HEK293 (cell line): ENCODE results near the gene BEST2.
A peak's percentile ranks its signal among the peaks of the same experiment; 100 is the strongest.

Source experiments
- CTCF ChIA-PET: fragments of 350-600 bp; formaldehyde crosslinking; extraction: SDS; loops from one replicate; lab custom pipeline; 2021; ENCODE audit warnings: antibody characterized with exemption; lab: Yijun Ruan, JAX
- POLR2A ChIA-PET: fragments of 300-600 bp; formaldehyde crosslinking; extraction: SDS; loops from one replicate; lab custom pipeline; 2020; ENCODE audit warnings: antibody characterized with exemption, inconsistent platforms; lab: Yijun Ruan, JAX
- H3K27ac ChIP-seq: fragments of 200-500 bp; sonication (Bioruptor generic); 2 replicates; pipeline ENCODE4 v1.5.1; 2014; ENCODE audit warnings: low read depth, low read length, control low read depth, inconsistent platforms; ENCODE audit errors: extremely low read depth
- H3K36me3 ChIP-seq, 2 experiments: fragments of 200-500 bp in 1 of 2; sonication (Bioruptor generic) in 1 of 2; 1 replicate in 1 of 2; 2 replicates in 1 of 2; pipeline ENCODE4 v1.5.1; 2014 to 2017; ENCODE audit warnings: inconsistent platforms in 2 of 2, low read length in 2 of 2; ENCODE audit not compliant: control insufficient read depth in 2 of 2, insufficient read depth in 1 of 2
- H3K4me1 ChIP-seq: fragments of 200-500 bp; sonication (Bioruptor generic); 2 replicates; pipeline ENCODE4 v1.5.1; 2014; ENCODE audit warnings: mild to moderate bottlenecking, low read length, inconsistent platforms; ENCODE audit not compliant: control insufficient read depth, insufficient read depth
- H3K4me3 ChIP-seq: 2 replicates; pipeline ENCODE4 v1.5.1; 2011; ENCODE audit warnings: low read depth, mild to moderate bottlenecking, control low read depth, low read length, moderate library complexity
- H3K9me3 ChIP-seq: fragments of 200-500 bp; sonication (Bioruptor generic); 2 replicates; pipeline ENCODE4 v1.5.1; 2014; ENCODE audit warnings: low read depth, low read length, inconsistent platforms; ENCODE audit not compliant: control insufficient read depth, insufficient read depth
- BCL11B ChIP-seq: fragments of 450-650 bp; formaldehyde crosslinking; IDR thresholded peaks from 2 replicates; pipeline ENCODE4 v1.5.1; 2016; ENCODE audit warnings: low read depth, missing biosample characterization, missing genetic modification characterization
- GLIS1 ChIP-seq: fragments of 450-650 bp; formaldehyde crosslinking; IDR thresholded peaks from 2 replicates; pipeline ENCODE4 v1.5.1; 2016; ENCODE audit warnings: missing biosample characterization, missing genetic modification characterization
- KLF7 ChIP-seq: fragments of 450-650 bp; formaldehyde crosslinking; IDR thresholded peaks from 2 replicates; pipeline ENCODE4 v1.5.1; 2016; ENCODE audit warnings: missing biosample characterization, missing genetic modification characterization, borderline replicate concordance
- SCRT1 ChIP-seq: fragments of 450-650 bp; formaldehyde crosslinking; IDR thresholded peaks from 2 replicates; pipeline ENCODE4 v1.5.1; 2016; ENCODE audit warnings: missing biosample characterization, missing genetic modification characterization, borderline replicate concordance
- SCRT2 ChIP-seq: fragments of 450-650 bp; formaldehyde crosslinking; IDR thresholded peaks from 2 replicates; pipeline ENCODE4 v1.5.1; 2016; ENCODE audit warnings: missing biosample characterization, missing genetic modification characterization
- ZBTB8A ChIP-seq: fragments of 450-650 bp; formaldehyde crosslinking; IDR thresholded peaks from 2 replicates; pipeline ENCODE4 v1.5.1; 2016; ENCODE audit warnings: missing biosample characterization, missing genetic modification characterization
- ZFHX2 ChIP-seq: fragments of 450-650 bp; formaldehyde crosslinking; conservative IDR thresholded peaks from 2 replicates; pipeline ENCODE4 v1.5.1; 2016; ENCODE audit warnings: missing biosample characterization, missing genetic modification characterization
- ZNF394 ChIP-seq: fragments of 450-650 bp; formaldehyde crosslinking; IDR thresholded peaks from 2 replicates; pipeline ENCODE4 v1.5.1; 2016; ENCODE audit warnings: missing biosample characterization, missing genetic modification characterization, mild to moderate bottlenecking, moderate library complexity, borderline replicate concordance
- ZNF677 ChIP-seq: fragments of 450-650 bp; IDR thresholded peaks from 2 replicates; pipeline ENCODE4 v1.5.0; 2018; ENCODE audit warnings: missing biosample characterization, mild to moderate bottlenecking, missing genetic modification characterization, moderate library complexity
- TF ChIP-seq, protein P1 (sequence below): fragments of 450-650 bp; formaldehyde crosslinking; IDR thresholded peaks from 2 replicates; pipeline ENCODE4 v1.5.1; 2017; ENCODE audit warnings: missing biosample characterization, missing genetic modification characterization
- TF ChIP-seq, protein P2 (sequence below): sonication (generic); formaldehyde crosslinking; IDR thresholded peaks from 2 replicates; pipeline ENCODE4 v1.8.1; 2022; ENCODE audit warnings: mild to moderate bottlenecking, moderate library complexity, missing genetic modification reagents
- TF ChIP-seq, protein P3 (sequence below): fragments of 450-650 bp; formaldehyde crosslinking; IDR thresholded peaks from 2 replicates; pipeline ENCODE4 v1.5.1; 2016; ENCODE audit warnings: missing biosample characterization, missing genetic modification characterization
- TF ChIP-seq, protein P4 (sequence below): fragments of 450-650 bp; formaldehyde crosslinking; IDR thresholded peaks from 2 replicates; pipeline ENCODE4 v1.5.1; 2016; ENCODE audit warnings: missing biosample characterization, missing genetic modification characterization

BEST2 gene

DNA sequence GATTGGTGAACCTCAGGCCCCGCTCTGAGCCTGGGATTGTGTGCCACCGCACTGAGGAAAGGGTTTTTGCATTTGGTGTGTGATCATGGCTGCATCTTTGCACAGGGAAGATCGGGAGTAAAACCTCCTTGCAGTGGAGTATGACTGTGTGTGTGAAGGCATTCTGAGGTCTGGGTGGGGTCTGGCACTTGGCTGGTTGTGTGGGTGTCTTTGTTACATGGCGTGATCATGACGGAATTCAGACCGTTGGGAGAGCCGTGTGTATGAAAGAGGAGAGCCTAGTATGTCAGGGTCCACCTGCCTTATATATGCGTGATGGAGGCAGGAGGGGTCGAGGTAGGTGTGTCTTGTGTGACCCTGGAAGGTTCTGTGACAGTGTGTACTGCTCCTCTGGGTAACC, 740 bp upstream of the BEST2 start:
- peaks cover 0 to 24% of the 10 kb centered on the region in 2 experiments; a peak in 2 of 3 replicates for H3K36me3 ChIP-seq
- peaks cover 10% of the 10 kb centered on the region for H3K4me1 ChIP-seq
- no peak overlapping the region for H3K27ac ChIP-seq
- ChIA-PET POLR2A (no interaction called here), CTCF (interaction anchor here (0.6 to 1.8 kb wide), 5 partner anchors 9 to 45 kb away, joined by 3 to 4 read pairs (median 3); no protein-coding TSS in a partner anchor)
- no peaks in the 10 kb centered on the region for H3K9me3 ChIP-seq
- no peak overlapping the region for H3K4me3 ChIP-seq
- TF ChIP-seq, protein P1, sequence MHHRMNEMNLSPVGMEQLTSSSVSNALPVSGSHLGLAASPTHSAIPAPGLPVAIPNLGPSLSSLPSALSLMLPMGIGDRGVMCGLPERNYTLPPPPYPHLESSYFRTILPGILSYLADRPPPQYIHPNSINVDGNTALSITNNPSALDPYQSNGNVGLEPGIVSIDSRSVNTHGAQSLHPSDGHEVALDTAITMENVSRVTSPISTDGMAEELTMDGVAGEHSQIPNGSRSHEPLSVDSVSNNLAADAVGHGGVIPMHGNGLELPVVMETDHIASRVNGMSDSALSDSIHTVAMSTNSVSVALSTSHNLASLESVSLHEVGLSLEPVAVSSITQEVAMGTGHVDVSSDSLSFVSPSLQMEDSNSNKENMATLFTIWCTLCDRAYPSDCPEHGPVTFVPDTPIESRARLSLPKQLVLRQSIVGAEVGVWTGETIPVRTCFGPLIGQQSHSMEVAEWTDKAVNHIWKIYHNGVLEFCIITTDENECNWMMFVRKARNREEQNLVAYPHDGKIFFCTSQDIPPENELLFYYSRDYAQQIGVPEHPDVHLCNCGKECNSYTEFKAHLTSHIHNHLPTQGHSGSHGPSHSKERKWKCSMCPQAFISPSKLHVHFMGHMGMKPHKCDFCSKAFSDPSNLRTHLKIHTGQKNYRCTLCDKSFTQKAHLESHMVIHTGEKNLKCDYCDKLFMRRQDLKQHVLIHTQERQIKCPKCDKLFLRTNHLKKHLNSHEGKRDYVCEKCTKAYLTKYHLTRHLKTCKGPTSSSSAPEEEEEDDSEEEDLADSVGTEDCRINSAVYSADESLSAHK (tag by site-specific recombination), result no peak
- peak; percentile 40; the same call in 1 of the 2 replicates for TF ChIP-seq ZFHX2 (tag by site-specific recombination)
- TF ChIP-seq, protein P2, sequence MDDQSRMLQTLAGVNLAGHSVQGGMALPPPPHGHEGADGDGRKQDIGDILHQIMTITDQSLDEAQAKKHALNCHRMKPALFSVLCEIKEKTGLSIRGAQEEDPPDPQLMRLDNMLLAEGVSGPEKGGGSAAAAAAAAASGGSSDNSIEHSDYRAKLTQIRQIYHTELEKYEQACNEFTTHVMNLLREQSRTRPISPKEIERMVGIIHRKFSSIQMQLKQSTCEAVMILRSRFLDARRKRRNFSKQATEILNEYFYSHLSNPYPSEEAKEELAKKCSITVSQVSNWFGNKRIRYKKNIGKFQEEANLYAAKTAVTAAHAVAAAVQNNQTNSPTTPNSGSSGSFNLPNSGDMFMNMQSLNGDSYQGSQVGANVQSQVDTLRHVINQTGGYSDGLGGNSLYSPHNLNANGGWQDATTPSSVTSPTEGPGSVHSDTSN (CRISPR knock-in tag), result no peak

DNA sequence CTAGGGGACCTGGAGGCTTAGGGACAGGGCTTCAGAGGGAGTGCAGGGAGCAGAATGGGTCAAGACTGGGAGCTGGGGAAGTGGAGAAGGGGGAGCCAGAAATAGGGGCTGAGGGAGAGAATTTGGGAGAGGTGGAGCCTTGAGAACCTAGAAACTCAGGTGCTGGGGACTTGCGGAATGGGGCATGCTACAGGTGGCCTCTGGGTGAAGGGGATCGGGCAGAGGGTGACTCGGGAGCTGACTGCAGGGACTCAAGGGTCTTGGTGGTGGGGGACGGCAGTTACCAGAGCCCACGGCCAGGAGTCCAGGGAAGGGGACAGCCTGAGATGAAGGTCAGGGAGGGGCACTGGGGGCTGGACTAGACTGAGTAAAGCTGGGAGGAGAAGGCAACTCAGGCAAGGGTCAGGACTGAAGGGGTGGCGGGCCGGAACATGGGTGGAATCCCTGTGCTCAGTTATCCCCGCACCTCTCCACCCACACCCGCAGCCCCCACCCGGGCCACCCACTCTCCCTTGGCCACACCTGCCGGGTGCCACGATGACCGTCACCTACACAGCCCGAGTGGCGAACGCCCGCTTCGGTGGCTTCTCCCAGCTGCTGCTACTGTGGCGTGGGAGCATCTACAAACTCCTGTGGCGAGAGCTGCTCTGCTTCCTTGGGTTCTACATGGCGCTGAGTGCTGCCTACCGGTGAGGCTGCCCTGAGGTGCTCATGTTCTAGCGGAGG, 628 bp downstream of the BEST2 start:
- ChIA-PET CTCF (interaction anchor here (0.6 to 1.4 kb wide), 8 partner anchors 8 to 215 kb away, joined by 3 to 9 read pairs (median 4); no protein-coding TSS in a partner anchor), POLR2A (interaction anchor here (0.9 to 1.1 kb wide), 3 partner anchors 19 to 28 kb away, joined by 3 to 10 read pairs (median 4); no protein-coding TSS in a partner anchor)
- peaks cover 0 to 11% of the 10 kb centered on the region in 2 experiments; a peak in 1 of 3 replicates for H3K36me3 ChIP-seq
- no peak overlapping the region for H3K4me3 ChIP-seq
- no peak overlapping the region for H3K27ac ChIP-seq
- peaks cover 10% of the 10 kb centered on the region for H3K4me1 ChIP-seq
- TF ChIP-seq GLIS1 (tag by site-specific recombination) (no peak), BCL11B (tag by site-specific recombination) (0 out of 2 replicates have a peak, but pooled peaks have one; percentile 10), SCRT1 (tag by site-specific recombination) (peak; percentile 98), ZNF677 (tag by site-specific recombination) (no peak), ZNF394 (no peak), SCRT2 (tag by site-specific recombination) (peak; percentile 97)
- no peaks in the 10 kb centered on the region for H3K9me3 ChIP-seq

DNA sequence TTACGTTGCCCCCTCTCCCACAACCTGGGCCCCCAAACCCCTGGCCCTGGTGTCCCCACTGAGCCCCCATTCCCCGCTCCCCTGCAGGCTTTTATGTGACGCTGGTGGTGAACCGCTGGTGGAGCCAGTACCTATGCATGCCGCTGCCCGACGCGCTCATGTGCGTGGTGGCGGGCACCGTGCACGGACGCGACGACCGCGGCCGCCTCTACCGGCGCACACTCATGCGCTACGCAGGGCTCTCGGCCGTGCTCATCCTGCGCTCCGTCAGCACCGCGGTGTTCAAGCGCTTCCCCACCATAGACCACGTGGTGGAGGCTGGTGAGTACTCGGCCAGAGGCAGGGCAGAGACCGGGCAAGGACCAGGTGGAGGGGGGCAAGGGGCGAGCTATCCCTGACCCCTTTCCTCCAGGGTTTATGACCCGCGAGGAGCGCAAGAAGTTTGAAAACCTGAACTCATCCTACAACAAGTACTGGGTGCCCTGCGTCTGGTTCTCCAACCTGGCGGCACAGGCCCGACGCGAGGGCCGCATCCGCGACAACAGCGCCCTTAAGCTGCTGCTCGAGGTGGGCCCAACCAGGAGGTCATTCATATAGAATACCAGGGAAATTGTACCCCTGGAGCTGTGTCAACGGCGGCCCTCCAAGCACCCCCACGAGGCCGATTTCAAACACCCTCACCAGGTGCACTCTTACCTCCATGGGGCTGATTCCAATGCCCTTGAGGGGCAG, 3.0 kb downstream of the BEST2 start:
- Histone ChIP-seq H3K4me1 (peaks cover 7% of the 10 kb centered on the region), H3K27ac (no peak overlapping the region), H3K4me3 (no peak overlapping the region), H3K9me3 (no peaks in the 10 kb centered on the region), H3K36me3 (no peaks in the 10 kb centered on the region)
- POLR2A ChIA-PET, result no interaction called here
- TF ChIP-seq, protein P3, sequence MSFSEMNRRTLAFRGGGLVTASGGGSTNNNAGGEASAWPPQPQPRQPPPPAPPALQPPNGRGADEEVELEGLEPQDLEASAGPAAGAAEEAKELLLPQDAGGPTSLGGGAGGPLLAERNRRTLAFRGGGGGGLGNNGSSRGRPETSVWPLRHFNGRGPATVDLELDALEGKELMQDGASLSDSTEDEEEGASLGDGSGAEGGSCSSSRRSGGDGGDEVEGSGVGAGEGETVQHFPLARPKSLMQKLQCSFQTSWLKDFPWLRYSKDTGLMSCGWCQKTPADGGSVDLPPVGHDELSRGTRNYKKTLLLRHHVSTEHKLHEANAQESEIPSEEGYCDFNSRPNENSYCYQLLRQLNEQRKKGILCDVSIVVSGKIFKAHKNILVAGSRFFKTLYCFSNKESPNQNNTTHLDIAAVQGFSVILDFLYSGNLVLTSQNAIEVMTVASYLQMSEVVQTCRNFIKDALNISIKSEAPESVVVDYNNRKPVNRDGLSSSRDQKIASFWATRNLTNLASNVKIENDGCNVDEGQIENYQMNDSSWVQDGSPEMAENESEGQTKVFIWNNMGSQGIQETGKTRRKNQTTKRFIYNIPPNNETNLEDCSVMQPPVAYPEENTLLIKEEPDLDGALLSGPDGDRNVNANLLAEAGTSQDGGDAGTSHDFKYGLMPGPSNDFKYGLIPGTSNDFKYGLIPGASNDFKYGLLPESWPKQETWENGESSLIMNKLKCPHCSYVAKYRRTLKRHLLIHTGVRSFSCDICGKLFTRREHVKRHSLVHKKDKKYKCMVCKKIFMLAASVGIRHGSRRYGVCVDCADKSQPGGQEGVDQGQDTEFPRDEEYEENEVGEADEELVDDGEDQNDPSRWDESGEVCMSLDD (tag by site-specific recombination), result no peak
- no peak for TF ChIP-seq ZBTB8A (tag by site-specific recombination)
- TF ChIP-seq, protein P4, sequence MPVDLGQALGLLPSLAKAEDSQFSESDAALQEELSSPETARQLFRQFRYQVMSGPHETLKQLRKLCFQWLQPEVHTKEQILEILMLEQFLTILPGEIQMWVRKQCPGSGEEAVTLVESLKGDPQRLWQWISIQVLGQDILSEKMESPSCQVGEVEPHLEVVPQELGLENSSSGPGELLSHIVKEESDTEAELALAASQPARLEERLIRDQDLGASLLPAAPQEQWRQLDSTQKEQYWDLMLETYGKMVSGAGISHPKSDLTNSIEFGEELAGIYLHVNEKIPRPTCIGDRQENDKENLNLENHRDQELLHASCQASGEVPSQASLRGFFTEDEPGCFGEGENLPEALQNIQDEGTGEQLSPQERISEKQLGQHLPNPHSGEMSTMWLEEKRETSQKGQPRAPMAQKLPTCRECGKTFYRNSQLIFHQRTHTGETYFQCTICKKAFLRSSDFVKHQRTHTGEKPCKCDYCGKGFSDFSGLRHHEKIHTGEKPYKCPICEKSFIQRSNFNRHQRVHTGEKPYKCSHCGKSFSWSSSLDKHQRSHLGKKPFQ (tag by site-specific recombination), result no peak
- no peak for TF ChIP-seq KLF7 (tag by site-specific recombination)
- CTCF ChIA-PET, result interaction anchor here (0.6 to 2.3 kb wide), 6 partner anchors 12 to 1115 kb away, joined by 3 to 16 read pairs (median 4); partner anchors contain the start of gene GET3
